Skeletal muscle satellite cell (primary cell): ENCODE results near the gene C1QB.
"Not testable (repeated sequence)": the region's sequence is repeated elsewhere in the genome, so short reads cannot be mapped to it uniquely, and the experiment has no call there.

Source experiments
- H3K27me3 ChIP-seq: 2 replicates; pipeline ENCODE4 v1.7.0; 2013; ENCODE audit warnings: low read length; ENCODE audit not compliant: control insufficient read depth, insufficient read depth
- H3K36me3 ChIP-seq: 2 replicates; pipeline ENCODE4 v1.7.0; 2013; ENCODE audit warnings: mild to moderate bottlenecking, control low read depth, low read length; ENCODE audit not compliant: insufficient read depth
- H3K4me1 ChIP-seq: 2 replicates; pipeline ENCODE4 v1.7.0; 2013; ENCODE audit warnings: low read length; ENCODE audit not compliant: control insufficient read depth, insufficient read depth
- H3K4me2 ChIP-seq: 2 replicates; pipeline ENCODE4 v1.7.0; 2013; ENCODE audit warnings: mild to moderate bottlenecking, low read length
- H3K4me3 ChIP-seq: 2 replicates; pipeline ENCODE4 v1.7.0; 2013; ENCODE audit warnings: low read length
- H3K9ac ChIP-seq: 2 replicates; pipeline ENCODE4 v1.7.0; 2013; ENCODE audit warnings: mild to moderate bottlenecking, low read depth, low read length, moderate library complexity
- H3K9me3 ChIP-seq: replicated peaks from 2 replicates; pipeline ENCODE4 v1.7.0; 2013; ENCODE audit warnings: mild to moderate bottlenecking, control low read depth, low read length

Gene C1QB

DNA sequence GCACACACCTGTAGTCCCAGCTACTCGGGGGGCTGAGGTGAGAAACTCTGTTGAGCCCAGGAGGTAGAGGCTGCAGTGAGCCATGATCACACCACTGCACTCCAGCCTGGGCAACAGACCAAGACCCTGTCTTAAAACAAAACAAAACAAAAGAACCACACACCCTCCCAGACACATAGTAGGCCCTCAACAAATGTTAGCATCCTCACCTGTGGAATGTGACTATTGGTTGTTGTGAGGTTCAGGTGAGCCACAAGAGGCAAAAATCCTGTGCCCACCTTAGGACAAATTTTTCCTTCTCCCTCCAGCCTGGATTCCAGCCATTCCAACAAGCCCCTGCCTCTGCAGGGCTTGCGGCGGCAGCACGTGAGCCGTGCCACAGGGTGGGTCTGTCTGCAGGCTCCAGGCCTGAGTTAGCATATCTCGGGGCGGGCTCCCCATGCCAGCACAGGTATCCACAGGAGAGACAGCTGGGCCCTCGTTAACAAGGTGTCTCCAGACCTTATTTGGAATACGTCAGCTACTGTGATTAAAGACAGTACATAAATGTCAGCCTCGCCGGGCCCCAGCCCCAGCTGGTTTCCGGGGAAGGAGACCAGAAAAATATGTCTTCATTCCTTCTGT lies 17.4 kb downstream of the C1QB start:
- Histone ChIP-seq H3K9me3 (no peaks in the 10 kb centered on the region), H3K9ac (no peak overlapping the region), H3K4me2 (no peak overlapping the region), H3K27me3 (peaks cover 86% of the 10 kb centered on the region), H3K4me3 (no peak overlapping the region), H3K36me3 (no peaks in the 10 kb centered on the region), H3K4me1 (no peaks in the 10 kb centered on the region)

DNA sequence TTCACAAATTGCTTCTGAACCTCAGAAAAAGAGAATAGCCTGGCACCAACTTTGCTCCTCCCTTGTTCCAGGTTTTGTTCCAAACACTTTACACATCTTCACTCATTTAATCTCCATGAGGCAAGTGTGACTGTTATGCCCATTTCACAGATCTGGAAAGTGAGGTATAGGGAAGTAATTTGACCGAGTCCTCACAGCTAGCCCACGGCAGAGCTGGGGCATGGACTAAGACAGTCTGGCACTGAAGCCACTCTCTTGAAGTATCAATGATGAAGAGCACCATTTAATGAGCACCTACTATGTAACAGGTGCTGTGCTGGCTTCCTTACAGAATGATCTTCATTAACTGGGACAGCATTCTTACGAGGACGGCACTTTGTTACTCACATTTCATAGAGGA lies 19.0 kb downstream of the C1QB start:
- Histone ChIP-seq H3K9me3 (no peaks in the 10 kb centered on the region), H3K27me3 (peaks cover 83% of the 10 kb centered on the region), H3K4me2 (no peak overlapping the region)

DNA sequence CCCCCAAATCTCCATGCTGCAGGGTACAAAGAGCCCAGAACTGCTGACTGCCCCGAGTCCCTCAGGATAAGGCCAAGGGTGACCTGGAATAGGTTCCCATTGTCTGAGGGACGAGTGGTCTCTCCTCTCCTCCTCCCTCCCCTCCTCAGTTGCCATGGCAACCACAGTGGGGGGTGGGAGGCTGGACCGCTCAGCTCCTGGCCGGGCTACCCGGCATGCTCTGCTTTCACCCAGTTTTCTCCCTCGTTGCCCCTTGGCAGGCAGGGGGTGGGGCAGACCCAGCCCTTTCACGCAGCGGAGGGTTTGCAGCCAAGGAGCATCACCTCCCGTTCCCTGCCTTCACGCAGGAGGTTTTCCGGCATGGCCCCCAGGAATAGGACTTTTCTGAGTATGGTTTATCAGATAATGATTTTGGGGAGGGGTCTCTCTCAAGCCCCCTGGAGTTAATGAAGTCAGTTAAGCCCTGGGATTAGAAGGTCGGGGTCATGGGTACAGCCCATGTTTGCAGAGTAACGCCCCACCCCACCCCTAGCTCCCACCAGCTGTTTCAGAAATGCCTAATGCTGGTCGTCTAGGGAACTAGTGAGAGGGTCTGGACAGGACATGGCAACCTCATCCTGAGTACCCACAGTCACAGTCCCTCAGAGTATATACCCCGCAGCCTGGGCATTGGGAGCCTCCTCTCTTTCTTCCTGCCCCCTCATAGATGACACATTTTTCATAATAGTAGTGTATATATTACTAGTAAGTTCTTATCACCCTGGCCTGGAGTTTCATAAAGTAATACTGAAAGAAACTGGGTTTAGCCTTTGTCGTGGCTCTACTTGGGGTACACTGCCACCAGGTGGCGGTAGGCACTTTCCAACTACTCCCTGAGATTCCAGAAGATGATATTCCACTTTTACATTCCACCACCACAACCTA lies 20.7 kb downstream of the C1QB start:
- no peaks in the 10 kb centered on the region for H3K4me1 ChIP-seq
- peaks cover 69% of the 10 kb centered on the region for H3K27me3 ChIP-seq
- no peak overlapping the region for H3K9ac ChIP-seq
- H3K9me3 ChIP-seq = no peaks in the 10 kb centered on the region
- H3K36me3 ChIP-seq = no peaks in the 10 kb centered on the region
- H3K4me3 ChIP-seq = no peak overlapping the region
- H3K4me2 ChIP-seq = no peak overlapping the region

More for the DNA sequence above, 19.0 kb downstream of the C1QB start:
- Histone ChIP-seq H3K9ac (no peak overlapping the region), H3K4me1 (no peaks in the 10 kb centered on the region), H3K36me3 (no peaks in the 10 kb centered on the region), H3K4me3 (no peak overlapping the region)

DNA sequence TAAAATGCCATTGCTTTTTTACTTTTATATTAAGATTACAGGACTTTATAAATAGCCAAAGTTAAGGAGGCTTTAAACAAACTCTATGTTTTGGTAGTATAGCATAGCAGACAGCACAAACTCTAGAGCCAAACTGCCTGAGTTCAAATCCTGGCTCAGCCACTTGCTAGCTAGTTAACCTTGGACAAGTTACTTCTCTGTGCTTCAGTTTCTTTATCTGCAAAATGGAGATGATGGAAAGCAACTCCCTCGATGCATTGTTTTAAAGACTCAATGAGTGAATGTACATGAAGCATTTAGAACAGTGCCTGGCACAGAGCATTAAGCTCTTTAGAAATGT lies 21.3 kb downstream of the C1QB start:
- no peak overlapping the region for H3K9ac ChIP-seq
- H3K4me2 ChIP-seq = no peak overlapping the region
- no peak overlapping the region for H3K4me3 ChIP-seq
- no peaks in the 10 kb centered on the region for H3K9me3 ChIP-seq
- H3K4me1 ChIP-seq = no peaks in the 10 kb centered on the region
- H3K36me3 ChIP-seq = no peaks in the 10 kb centered on the region
- peaks cover 64% of the 10 kb centered on the region for H3K27me3 ChIP-seq

DNA sequence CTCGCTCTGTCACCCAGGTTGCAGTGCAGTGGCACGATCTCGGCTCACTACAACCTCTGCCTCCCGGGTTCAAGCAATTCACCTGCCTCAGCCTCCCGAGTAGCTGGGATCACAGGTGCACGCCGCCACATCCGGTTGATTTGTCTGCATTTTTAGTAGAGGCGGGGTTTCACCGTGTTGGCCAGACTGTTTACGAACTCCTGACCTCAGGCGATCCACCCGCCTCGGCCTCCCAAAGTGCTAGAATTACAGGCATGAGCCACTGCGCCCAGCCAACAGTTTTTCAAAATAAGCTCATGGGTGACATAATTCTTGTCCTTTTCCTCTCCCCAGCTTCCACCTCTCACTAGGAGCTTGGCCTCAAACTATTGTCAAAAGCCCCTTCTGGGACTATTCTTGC lies 23.1 kb downstream of the C1QB start:
- H3K27me3 ChIP-seq = peaks cover 62% of the 10 kb centered on the region
- not testable (repeated sequence) for H3K9ac ChIP-seq, H3K4me1 ChIP-seq, H3K4me3 ChIP-seq, H3K36me3 ChIP-seq, H3K9me3 ChIP-seq, H3K4me2 ChIP-seq

DNA sequence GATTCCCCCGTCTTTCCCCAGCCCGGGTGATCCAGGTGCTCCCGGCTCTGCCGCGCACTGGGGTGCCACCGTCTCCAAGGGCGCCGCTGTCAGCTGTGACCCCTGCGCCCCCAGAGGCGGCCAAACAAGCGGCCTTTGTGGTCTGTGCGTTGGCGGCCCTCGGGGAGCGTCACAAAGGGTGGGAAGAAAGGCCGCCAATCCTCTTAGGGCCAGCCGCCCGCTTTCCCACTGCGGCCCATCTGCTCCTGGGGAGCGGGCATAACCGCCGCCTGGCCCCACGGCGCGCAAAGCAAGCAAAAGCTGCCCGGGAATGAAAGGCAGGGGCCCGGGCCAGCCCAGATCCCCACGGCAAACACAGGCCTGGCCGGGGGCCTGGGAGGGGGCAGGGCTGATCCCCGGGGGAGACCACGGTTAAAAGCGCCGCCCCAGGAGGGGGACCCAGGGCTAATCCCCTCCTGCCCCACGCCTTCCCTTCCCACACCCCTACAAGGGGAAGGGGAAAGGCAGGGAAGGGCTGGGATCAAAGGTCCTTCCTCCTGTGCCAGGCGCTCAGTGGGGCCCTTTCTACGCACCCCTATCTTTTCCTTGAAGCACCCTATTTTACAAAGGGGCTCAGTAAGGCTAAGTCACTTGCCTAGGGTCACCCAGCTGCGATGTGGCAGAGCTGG lies 24.0 kb downstream of the C1QB start:
- no peak overlapping the region for H3K4me3 ChIP-seq
- H3K4me1 ChIP-seq = no peaks in the 10 kb centered on the region
- H3K4me2 ChIP-seq = no peak overlapping the region
- H3K9me3 ChIP-seq = no peaks in the 10 kb centered on the region
- H3K9ac ChIP-seq = no peak overlapping the region
- H3K36me3 ChIP-seq = no peaks in the 10 kb centered on the region
- peaks cover 61% of the 10 kb centered on the region for H3K27me3 ChIP-seq

DNA sequence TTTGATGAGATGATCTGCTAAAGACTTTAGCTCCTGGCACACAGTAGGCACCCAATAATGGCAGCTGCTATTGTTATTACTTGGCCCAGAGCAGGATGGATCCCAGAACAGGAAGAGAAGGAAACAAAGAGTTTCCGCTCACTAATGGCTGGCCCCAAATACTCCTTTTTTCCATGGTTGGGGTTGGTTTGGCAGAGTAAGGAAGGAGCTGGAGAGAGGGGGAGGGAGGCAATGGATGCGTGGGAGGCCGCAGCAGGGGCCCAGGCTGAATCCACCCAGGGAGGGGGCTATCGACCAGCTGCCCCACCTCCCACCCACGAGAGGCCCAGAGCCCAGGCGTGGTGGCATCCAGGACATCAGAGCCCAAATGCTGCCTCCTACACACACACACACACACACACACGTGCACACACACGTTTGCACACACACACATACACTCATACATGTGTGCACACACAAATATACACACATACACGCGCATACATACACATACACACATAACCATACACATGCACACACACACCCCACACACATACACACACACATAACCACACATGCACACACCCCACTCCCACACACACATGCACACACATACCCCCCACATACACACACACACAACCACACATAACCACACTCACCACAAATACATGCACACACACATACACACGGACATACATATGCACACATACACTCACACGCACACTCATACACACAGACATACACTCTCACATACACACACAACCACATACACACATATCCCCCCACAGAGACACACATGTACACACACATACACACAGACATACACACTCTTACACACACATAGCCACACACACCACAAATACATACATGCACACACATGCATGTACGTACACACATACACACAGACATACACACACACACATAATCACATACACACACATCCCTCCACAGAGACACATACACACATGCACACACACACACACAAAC lies 25.2 kb downstream of the C1QB start:
- Histone ChIP-seq H3K4me2 (no peak overlapping the region), H3K4me1 (no peaks in the 10 kb centered on the region), H3K4me3 (no peak overlapping the region), H3K27me3 (peaks cover 60% of the 10 kb centered on the region), H3K9me3 (no peaks in the 10 kb centered on the region), H3K9ac (no peak overlapping the region), H3K36me3 (no peaks in the 10 kb centered on the region)

DNA sequence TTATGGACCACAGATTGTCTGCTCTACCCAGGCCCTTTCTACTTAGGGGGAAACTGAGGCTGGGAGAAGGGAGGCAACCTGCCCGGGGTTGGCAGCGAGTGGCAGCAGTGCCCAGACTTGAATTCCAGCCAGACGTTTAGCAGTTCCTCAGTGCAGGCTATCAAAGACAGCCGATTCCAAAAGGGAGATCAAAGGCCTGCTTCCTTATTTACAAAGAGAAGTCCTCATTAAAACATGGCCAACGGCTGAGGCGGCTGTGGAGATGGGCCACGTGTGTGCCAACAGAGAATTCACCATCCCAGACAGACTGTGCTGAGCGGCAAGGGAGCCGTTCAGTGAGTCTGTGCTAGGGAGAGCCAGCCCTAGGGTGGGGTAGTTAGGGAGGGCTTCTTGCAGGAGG lies 27.7 kb downstream of the C1QB start:
- H3K9ac ChIP-seq = no peak overlapping the region
- peaks cover 62% of the 10 kb centered on the region for H3K27me3 ChIP-seq
- H3K9me3 ChIP-seq = no peaks in the 10 kb centered on the region
- H3K4me1 ChIP-seq = no peaks in the 10 kb centered on the region
- no peaks in the 10 kb centered on the region for H3K36me3 ChIP-seq
- H3K4me2 ChIP-seq = no peak overlapping the region
- no peak overlapping the region for H3K4me3 ChIP-seq

DNA sequence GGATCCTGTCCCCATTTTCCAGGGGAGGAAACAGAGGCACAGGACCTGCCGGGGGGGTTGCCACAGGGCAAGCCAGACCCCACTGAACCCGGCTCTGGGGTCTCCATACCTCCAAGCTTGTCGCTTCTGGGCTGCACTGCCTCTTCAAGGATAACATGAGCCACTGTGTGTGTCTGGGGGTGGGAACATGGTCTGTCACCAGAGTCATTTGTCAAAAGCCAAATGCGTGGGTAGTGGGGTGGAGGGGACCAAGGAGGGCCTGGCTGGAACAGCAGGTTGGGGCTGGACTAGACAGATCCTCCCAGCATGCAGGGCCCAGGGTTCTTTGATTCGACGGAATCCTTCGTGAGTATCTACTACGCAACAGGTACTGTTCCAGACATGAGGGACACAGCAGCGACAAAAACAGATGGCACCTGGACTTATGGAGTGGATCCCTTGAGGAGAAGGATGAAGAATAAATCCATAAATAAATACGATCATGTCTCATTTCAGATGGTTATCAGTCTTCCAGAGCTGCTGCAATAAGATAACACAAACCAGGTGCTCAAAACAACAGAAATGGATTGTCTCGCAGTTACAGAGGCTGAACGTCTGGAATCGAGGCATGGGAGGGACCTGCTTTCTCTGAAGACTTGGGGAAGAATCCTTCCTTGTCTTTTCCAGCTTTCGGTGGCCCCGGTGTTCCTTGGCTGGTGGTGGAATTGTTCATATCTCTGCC lies 28.7 kb downstream of the C1QB start:
- H3K27me3 ChIP-seq = peaks cover 64% of the 10 kb centered on the region
- no peaks in the 10 kb centered on the region for H3K36me3 ChIP-seq
- no peak overlapping the region for H3K9ac ChIP-seq
- no peak overlapping the region for H3K4me2 ChIP-seq
- H3K4me3 ChIP-seq = no peak overlapping the region
- H3K4me1 ChIP-seq = no peaks in the 10 kb centered on the region
- H3K9me3 ChIP-seq = no peaks in the 10 kb centered on the region

DNA sequence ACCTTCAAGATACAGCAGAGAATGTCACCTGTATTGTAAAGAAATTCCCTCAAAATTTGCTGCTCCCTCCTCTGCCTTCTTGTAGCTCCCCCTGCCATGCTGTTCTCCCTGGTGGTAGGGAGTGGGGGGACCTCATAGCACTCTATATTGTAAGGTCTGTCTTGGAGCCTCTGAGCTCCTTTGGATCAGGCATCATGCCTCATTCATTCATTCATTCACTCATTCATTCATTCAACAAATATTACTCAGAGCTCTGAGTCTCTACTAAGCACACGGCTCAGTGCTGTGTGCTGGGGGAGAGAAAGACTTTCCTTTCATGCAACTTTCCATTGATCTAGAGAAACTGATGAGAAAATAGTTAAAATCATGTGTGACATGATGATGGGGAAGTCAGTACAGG lies 30.5 kb downstream of the C1QB start:
- Histone ChIP-seq H3K36me3 (no peaks in the 10 kb centered on the region), H3K4me1 (no peaks in the 10 kb centered on the region), H3K27me3 (peaks cover 64% of the 10 kb centered on the region), H3K4me2 (no peak overlapping the region), H3K4me3 (no peak overlapping the region), H3K9me3 (no peaks in the 10 kb centered on the region), H3K9ac (no peak overlapping the region)
